HepG2 (cell line): Measurements from ENCODE around the gene NWD2.

Source experiments
- SP1 ChIP-seq, 2 experiments: fragments of 450-650 bp in 1 of 2; sonication (generic) in 1 of 2; formaldehyde crosslinking in 1 of 2; IDR thresholded peaks; 2 replicates each; pipeline versions ENCODE4 v1.4.0 to v1.6.1; 2016 to 2020; ENCODE audit warnings: missing genetic modification reagents in 1 of 2
- ZNF556 ChIP-seq: sonication (generic); formaldehyde crosslinking; IDR thresholded peaks from 2 replicates; pipeline ENCODE4 v1.4.0; 2020; ENCODE audit warnings: mild to moderate bottlenecking, missing genetic modification reagents, borderline replicate concordance
- TF ChIP-seq, protein P1 (sequence below): sonication (generic); formaldehyde crosslinking; IDR thresholded peaks from 2 replicates; pipeline ENCODE4 v1.5.0; 2020; ENCODE audit warnings: mild to moderate bottlenecking, missing genetic modification reagents, moderate library complexity

GRCh38 chr4:37453999-37454800 is 209.7 kb downstream of the NWD2 start:
- TF ChIP-seq, protein P1, sequence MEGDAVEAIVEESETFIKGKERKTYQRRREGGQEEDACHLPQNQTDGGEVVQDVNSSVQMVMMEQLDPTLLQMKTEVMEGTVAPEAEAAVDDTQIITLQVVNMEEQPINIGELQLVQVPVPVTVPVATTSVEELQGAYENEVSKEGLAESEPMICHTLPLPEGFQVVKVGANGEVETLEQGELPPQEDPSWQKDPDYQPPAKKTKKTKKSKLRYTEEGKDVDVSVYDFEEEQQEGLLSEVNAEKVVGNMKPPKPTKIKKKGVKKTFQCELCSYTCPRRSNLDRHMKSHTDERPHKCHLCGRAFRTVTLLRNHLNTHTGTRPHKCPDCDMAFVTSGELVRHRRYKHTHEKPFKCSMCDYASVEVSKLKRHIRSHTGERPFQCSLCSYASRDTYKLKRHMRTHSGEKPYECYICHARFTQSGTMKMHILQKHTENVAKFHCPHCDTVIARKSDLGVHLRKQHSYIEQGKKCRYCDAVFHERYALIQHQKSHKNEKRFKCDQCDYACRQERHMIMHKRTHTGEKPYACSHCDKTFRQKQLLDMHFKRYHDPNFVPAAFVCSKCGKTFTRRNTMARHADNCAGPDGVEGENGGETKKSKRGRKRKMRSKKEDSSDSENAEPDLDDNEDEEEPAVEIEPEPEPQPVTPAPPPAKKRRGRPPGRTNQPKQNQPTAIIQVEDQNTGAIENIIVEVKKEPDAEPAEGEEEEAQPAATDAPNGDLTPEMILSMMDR (CRISPR knock-in tag) = no peak
- TF ChIP-seq ZNF556 (no peak), SP1 (IDR thresholded peaks at IDR 0.05) (no peak), SP1 (CRISPR knock-in tag; IDR thresholded peaks at IDR 0.05) (no peak)
